ENCODE measurements around the gene CELA3B. TPM values are rescaled to one million over a fixed set of nuclear protein-coding genes. Genes with fewer than 3 reads are reported as not detected.
"Not testable (repeated sequence)": the region's sequence is repeated elsewhere in the genome, so short reads cannot be mapped to it uniquely, and the experiment has no call there.

The CELA3B gene
- total RNA-seq, 1 donor from 2014 or later, result not detected

- no peaks in the 10 kb centered on the region for H3K27me3 Mint-ChIP-seq (ENCODE audit: low read depth)
- peak overlapping the region; percentile 93 for H3K4me3 Mint-ChIP-seq
- no peak for TF ChIP-seq CTCF (conservative IDR thresholded peaks at IDR 0.05)
- DNase-seq (ENCODE audit: low read depth, low spot score), result peak; percentile 76
- peak overlapping the region; percentile 77 for H3K27ac Mint-ChIP-seq (ENCODE audit: unreplicated experiment)
- H3K36me3 Mint-ChIP-seq (ENCODE audit: low read depth), result no peaks in the 10 kb centered on the region
- H3K4me1 Mint-ChIP-seq, result peaks cover 28% of the 10 kb centered on the region
- H3K9me3 Mint-ChIP-seq, result no peaks in the 10 kb centered on the region
Observed at GRCh38 chr1:22025368-22026155, 48.7 kb downstream of the CELA3B start.

- no peak for TF ChIP-seq CTCF (conservative IDR thresholded peaks at IDR 0.05)
- Mint-ChIP-seq H3K4me1 (peaks cover 28% of the 10 kb centered on the region), H3K27me3 (ENCODE audit: low read depth) (no peaks in the 10 kb centered on the region), H3K27ac (ENCODE audit: unreplicated experiment) (no peak overlapping the region), H3K9me3 (no peaks in the 10 kb centered on the region), H3K36me3 (ENCODE audit: low read depth) (no peaks in the 10 kb centered on the region), H3K4me3 (peak overlapping the region; percentile 93)
- no peak for DNase-seq (ENCODE audit: low read depth, low spot score)
Observed at GRCh38 chr1:22026924-22027289, 50.1 kb downstream of the CELA3B start.

DNA sequence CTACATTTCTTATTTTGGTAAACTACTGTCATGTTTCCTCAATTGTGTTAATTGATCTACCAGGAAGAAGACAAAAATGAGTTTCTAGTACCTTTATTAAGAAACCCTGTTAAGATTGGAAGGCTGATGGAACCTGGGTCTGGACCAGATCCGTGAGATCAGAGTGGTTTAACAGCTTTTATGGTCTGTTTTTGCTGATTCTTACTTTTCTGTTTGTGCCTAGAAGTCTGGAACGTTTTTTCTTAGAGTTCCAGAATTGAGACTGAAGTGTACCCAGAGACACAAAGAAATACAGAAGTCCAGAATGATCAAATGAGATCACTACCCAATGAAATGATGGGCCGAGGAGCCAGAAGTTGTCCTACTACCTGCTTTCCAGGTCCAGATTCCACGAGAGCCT, 53.2 kb downstream of the CELA3B start:
- peak overlapping the region; percentile 7 for H3K27ac Mint-ChIP-seq (ENCODE audit: unreplicated experiment)
- no peak overlapping the region for H3K4me3 Mint-ChIP-seq
- no peaks in the 10 kb centered on the region for H3K27me3 Mint-ChIP-seq (ENCODE audit: low read depth)

DNA sequence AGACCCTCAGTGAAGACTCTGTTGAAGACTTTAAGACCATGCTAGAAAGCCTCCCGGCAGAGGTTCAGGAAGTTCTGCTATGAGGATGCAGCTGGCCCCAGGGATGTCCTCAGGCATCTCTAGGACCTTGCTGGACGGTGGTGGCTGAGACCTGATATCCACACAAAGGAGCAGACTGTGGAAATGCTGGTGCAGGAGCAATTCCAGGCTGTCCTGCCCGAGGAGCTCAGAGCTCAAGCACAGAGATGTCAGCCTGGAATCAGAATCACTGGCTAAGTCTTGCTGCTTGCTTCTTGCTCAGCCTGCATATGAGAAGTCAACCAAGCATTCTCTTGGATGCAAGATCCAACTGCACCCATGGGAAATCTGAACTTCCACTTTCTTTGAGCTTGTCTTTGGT, 53.7 kb downstream of the CELA3B start:
- Mint-ChIP-seq H3K27ac (ENCODE audit: unreplicated experiment) (peak overlapping the region; percentile 40), H3K27me3 (ENCODE audit: low read depth) (no peaks in the 10 kb centered on the region), H3K4me3 (no peak overlapping the region), H3K36me3 (ENCODE audit: low read depth) (no peaks in the 10 kb centered on the region), H3K4me1 (peaks cover 12% of the 10 kb centered on the region), H3K9me3 (no peaks in the 10 kb centered on the region)
- no peak for DNase-seq (ENCODE audit: low read depth, low spot score)
- TF ChIP-seq CTCF (conservative IDR thresholded peaks at IDR 0.05), result no peak

More for the DNA sequence above, 53.2 kb downstream of the CELA3B start:
- no peak for DNase-seq (ENCODE audit: low read depth, low spot score)
- TF ChIP-seq CTCF (conservative IDR thresholded peaks at IDR 0.05), result no peak
- H3K36me3 Mint-ChIP-seq (ENCODE audit: low read depth), result no peaks in the 10 kb centered on the region
- H3K4me1 Mint-ChIP-seq, result peaks cover 14% of the 10 kb centered on the region
- H3K9me3 Mint-ChIP-seq, result no peaks in the 10 kb centered on the region

DNA sequence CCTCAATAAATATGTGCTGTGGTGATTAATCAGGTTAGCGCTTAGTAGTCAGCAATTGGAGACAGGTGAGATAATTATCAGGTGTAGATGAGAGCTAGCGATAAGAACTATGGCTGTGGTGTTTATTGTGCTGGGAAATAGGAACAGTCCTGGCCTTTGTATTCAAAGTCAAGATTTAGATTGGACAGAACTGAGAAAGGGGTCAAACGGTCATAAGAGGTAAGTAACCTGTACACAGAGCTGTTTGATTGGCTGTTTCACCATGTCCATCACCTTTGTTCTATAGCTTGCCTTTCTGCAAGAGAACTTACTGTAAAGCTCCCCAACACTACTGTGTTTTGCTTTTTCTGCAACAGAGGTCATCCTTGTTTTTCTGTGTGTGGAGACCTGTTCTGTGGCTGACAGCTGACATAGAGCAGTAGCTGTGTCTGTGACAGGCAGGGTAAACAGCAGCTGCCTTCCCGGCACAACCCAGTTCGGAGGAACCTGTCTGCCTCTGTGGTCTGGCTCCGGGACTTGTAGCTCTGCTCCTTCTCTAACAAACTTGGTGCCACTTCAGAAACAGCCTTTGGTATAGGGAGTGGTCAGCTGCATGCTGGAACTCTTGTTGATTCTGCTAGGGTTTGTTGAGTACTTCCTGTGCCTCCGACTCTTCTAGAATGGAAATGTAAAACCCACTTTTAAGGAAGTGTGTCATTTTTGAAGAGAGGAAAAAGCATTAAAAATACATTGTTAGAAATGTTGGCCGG, 54.6 kb downstream of the CELA3B start:
- Mint-ChIP-seq H3K9me3 (no peaks in the 10 kb centered on the region), H3K4me3 (peak overlapping the region; percentile 39), H3K4me1 (peaks cover 6% of the 10 kb centered on the region), H3K36me3 (ENCODE audit: low read depth) (no peaks in the 10 kb centered on the region), H3K27me3 (ENCODE audit: low read depth) (no peaks in the 10 kb centered on the region), H3K27ac (ENCODE audit: unreplicated experiment) (no peak overlapping the region)
- no peak for DNase-seq (ENCODE audit: low read depth, low spot score)
- TF ChIP-seq CTCF (conservative IDR thresholded peaks at IDR 0.05), result no peak

GRCh38 chr1:22034834-22035233, 58.0 kb downstream of the CELA3B start:
- H3K9me3 Mint-ChIP-seq; H3K4me3 Mint-ChIP-seq; H3K27me3 Mint-ChIP-seq (ENCODE audit: low read depth); H3K36me3 Mint-ChIP-seq (ENCODE audit: low read depth); H3K27ac Mint-ChIP-seq (ENCODE audit: unreplicated experiment); DNase-seq (ENCODE audit: low read depth, low spot score): not testable (repeated sequence)
- peaks cover 19% of the 10 kb centered on the region for H3K4me1 Mint-ChIP-seq

All from neural crest cell (in vitro differentiated cells).